Measurements from ENCODE around the gene LCE2B.
"Not testable (repeated sequence)": the region's sequence is repeated elsewhere in the genome, so short reads cannot be mapped to it uniquely, and the experiment has no call there.

LCE2B gene

DNA sequence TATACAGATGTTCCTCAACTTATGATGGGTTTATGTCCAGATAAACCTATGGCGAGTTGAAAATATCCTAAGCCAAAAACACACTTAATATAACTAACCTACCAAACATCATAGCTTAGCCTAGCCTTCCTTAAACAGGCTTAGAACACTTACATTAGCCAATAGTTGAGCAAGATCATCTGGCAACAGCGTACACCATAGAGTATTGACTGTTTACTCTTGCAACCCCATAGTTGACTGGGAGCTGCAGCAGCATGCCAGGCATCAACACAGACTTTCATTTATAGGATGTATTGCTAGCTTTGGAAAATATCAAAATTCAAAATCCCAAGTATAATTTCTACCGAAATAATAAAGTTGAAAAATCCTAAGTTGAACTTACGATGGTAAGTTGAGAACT lies 28.2 kb upstream of the LCE2B start:
- H3K4me3 ChIP-seq (ENCODE audit: low read depth, low read length): no peak overlapping the region
- no peak for TF ChIP-seq POLR2A (IDR thresholded peaks at IDR 0.05; ENCODE audit: extremely low read depth, insufficient read length)
- no peak for DNase-seq (ENCODE audit: low read depth)

DNA sequence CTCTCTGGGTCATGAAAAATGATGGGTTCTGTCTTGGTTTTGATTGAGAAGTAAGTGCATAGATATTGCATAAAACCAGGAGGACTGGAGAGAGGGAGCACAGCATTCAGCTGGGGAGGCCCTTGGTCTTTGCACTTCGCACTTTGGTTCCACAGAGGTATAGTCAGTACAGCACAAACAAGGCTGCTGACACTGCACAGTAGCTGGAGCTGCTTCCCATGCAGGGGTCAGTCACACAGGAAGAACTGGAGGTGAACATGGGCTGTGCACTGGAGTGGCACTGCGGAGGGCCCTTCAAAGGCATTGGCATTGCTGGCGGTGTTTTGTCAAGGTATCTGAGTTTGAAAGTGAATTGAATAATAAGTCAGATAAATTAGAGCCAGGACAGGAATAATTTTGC lies 27.3 kb upstream of the LCE2B start:
- DNase-seq (ENCODE audit: low read depth): no peak
- no peak overlapping the region for H3K4me3 ChIP-seq (ENCODE audit: low read depth, low read length)
- no peak for TF ChIP-seq POLR2A (IDR thresholded peaks at IDR 0.05; ENCODE audit: extremely low read depth, insufficient read length)

DNA sequence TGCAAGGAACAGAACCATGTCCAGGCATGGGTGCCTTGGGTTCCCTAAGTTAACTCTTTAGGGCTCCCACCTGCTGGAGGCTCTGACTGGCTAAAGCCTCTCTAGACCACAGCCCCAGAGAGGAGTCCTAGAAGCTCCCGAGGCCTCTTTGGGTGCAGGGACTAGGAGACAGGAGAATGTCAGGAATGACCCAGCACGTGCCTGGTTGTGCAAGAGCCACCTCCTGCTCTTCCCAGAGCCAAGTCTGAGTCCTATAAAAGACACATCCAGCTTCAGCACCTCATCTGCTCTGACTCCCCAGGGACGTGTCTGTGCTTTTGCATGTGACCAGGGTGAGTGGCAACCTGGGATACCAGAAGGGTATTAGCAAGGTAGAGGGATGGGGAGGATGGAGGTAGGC lies 22.8 kb upstream of the LCE2B start, which contains the start of gene LCE2D:
Gene LCE2D (plus strand): TSS at position 283 of the 400 bp plus-strand sequence. CDS start 726 bp downstream, outside the sequence.
- H3K4me3 ChIP-seq (ENCODE audit: low read depth, low read length): no peak within 1 kb of the TSS
- no peak for DNase-seq (ENCODE audit: low read depth)
- TF ChIP-seq POLR2A (IDR thresholded peaks at IDR 0.05; ENCODE audit: extremely low read depth, insufficient read length) (no peak), MYC (IDR thresholded peaks at IDR 0.05; ENCODE audit: low read depth, low read length) (no peak)
- TF ChIP-seq, protein P1, sequence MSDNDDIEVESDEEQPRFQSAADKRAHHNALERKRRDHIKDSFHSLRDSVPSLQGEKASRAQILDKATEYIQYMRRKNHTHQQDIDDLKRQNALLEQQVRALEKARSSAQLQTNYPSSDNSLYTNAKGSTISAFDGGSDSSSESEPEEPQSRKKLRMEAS (IDR thresholded peaks at IDR 0.05; ENCODE audit: low read depth, low read length): no peak
- TF ChIP-seq, protein P2, sequence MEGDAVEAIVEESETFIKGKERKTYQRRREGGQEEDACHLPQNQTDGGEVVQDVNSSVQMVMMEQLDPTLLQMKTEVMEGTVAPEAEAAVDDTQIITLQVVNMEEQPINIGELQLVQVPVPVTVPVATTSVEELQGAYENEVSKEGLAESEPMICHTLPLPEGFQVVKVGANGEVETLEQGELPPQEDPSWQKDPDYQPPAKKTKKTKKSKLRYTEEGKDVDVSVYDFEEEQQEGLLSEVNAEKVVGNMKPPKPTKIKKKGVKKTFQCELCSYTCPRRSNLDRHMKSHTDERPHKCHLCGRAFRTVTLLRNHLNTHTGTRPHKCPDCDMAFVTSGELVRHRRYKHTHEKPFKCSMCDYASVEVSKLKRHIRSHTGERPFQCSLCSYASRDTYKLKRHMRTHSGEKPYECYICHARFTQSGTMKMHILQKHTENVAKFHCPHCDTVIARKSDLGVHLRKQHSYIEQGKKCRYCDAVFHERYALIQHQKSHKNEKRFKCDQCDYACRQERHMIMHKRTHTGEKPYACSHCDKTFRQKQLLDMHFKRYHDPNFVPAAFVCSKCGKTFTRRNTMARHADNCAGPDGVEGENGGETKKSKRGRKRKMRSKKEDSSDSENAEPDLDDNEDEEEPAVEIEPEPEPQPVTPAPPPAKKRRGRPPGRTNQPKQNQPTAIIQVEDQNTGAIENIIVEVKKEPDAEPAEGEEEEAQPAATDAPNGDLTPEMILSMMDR (IDR thresholded peaks at IDR 0.05; ENCODE audit: low read depth, low read length): no peak

DNA sequence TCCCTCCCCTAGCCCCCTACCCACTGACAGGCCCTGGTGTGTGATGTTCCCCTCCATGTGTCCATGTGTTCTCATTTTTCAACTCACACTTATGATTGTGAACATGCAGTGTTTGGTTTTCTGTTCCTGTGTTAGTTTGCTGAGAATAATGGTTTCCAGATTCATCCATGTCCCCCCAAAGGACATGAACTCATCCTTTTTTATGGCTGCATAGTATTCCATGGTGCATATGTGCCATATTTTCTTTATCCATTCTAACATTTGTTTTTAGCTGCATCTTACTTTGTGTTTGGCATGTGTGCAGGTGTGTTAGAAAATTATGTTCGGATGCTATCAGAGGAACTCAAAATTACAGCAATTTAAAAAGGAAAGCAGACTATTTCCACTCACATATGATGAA lies 19.8 kb upstream of the LCE2B start:
- not testable (repeated sequence) for DNase-seq (ENCODE audit: low read depth); H3K4me3 ChIP-seq (ENCODE audit: low read depth, low read length)

DNA sequence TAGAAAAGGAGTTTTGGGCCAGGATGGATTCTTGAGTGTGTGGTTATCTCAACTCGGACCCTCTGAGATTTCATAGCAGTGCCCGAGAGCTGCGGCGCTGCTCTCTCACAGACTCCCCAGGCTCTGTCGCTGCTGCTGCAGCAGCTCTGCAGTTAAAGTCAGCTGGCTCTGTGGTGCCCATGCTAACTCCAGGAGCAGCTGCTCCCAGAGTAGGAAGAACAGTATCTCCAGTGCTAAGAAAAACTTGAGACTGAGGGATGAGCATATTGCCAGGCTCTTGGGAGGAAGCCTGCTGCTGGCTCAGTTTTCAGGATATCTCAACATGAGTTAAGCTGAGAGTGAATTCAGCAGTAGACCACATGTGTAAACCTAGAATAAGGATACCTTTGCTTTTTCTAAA lies 18.3 kb upstream of the LCE2B start:
- DNase-seq (ENCODE audit: low read depth): no peak
- H3K4me3 ChIP-seq (ENCODE audit: low read depth, low read length): no peak overlapping the region
- TF ChIP-seq POLR2A (IDR thresholded peaks at IDR 0.05; ENCODE audit: extremely low read depth, insufficient read length): no peak
- TF ChIP-seq, protein P2 (IDR thresholded peaks at IDR 0.05; ENCODE audit: low read depth, low read length): no peak
- TF ChIP-seq, protein P1 (IDR thresholded peaks at IDR 0.05; ENCODE audit: low read depth, low read length): no peak

DNA sequence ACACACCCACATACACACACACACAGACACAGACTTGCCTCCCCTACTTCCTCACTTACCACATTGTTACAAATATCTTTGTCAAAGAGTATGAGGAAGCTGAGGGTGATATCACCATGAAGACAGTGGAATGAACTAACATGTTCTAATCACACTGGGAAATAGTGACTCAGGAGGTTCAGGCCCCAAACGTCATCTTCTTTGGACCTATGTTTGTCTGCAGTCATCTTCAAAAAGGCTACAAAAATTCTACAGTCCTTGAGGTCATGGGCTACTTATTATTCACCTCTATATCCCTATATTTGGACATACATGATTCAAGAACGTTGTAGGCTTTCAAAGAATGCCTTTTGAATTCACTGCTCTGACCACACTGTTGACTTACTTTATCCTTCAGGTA lies 12.9 kb upstream of the LCE2B start:
- H3K4me3 ChIP-seq (ENCODE audit: low read depth, low read length): no peak overlapping the region
- no peak for TF ChIP-seq MYC (IDR thresholded peaks at IDR 0.05; ENCODE audit: low read depth, low read length)
- no peak for TF ChIP-seq POLR2A (IDR thresholded peaks at IDR 0.05; ENCODE audit: extremely low read depth, insufficient read length)
- TF ChIP-seq, protein P1 (IDR thresholded peaks at IDR 0.05; ENCODE audit: low read depth, low read length): no peak
- TF ChIP-seq, protein P2 (IDR thresholded peaks at IDR 0.05; ENCODE audit: low read depth, low read length): no peak
- DNase-seq (ENCODE audit: low read depth): no peak

DNA sequence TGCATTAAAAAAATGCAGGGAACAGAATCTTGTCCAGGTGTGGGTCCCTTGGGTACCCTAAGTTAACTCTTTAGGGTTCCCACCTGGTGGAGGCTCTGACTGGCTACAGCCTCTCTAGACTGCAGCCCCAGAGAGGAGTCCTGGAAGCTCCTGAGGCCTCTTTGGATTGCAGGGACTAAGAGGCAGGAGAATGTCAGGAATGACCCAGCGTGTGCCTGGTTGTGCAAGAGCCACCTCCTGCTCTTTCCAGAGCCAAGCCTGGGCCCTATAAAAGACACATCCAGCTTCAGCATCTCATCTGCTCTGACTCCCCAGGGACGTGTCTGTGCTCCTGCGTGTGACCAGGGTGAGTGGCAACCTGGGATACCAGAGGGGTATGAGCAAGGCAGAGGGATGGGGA lies 10.9 kb upstream of the LCE2B start, which contains the start of gene LCE2C:
Gene LCE2C (plus strand): TSS at position 297 of the 400 bp plus-strand sequence. CDS start 737 bp downstream, outside the sequence.
- not testable (repeated sequence) for DNase-seq (ENCODE audit: low read depth); H3K4me3 ChIP-seq (ENCODE audit: low read depth, low read length)

DNA sequence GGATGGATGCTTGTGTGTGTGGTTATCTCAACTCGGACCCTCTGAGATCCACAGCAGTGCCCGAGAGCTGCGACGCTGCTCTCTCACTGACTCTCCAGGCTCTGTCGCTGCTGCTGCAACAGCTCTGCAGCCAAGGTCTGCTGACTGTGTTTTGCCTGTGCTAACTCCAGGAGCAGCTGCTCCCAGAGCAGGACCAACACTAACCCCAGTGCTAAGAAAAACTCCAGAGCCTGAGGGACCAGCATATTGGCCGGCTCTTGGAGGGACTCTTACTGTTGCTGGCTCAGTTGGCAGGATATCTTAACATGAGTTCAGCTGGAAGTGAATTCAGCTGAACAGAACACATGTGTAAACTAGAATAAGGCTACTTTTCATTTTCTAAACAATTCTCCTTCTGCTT lies 6.5 kb upstream of the LCE2B start:
- DNase-seq (ENCODE audit: low read depth): no peak
- H3K4me3 ChIP-seq (ENCODE audit: low read depth, low read length): no peak overlapping the region
- TF ChIP-seq, protein P1 (IDR thresholded peaks at IDR 0.05; ENCODE audit: low read depth, low read length): no peak
- TF ChIP-seq MYC (IDR thresholded peaks at IDR 0.05; ENCODE audit: low read depth, low read length) (no peak), POLR2A (IDR thresholded peaks at IDR 0.05; ENCODE audit: extremely low read depth, insufficient read length) (no peak)
- TF ChIP-seq, protein P2 (IDR thresholded peaks at IDR 0.05; ENCODE audit: low read depth, low read length): no peak

Data from NB4 (cell line).